ENCODE results near the gene FNDC3B.

DNA sequence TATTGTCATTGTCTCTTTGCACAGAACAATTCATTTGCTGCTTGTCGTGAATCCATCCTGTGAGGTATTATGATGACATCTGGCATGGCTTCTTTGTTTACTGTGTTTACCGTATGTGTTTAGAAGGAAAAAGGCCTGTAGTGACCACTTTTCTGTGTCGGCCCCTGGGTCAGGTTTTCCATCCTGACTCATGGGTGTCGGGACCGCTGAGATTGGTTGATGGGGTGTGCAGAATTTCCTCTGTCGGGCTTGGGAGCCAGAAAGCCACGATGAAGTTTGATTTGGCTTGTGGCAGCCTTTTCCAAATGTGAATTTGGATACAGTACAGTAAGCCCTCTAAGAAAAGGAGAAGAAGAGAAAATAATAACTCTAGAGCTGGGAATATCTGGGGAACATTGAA lies 113.5 kb downstream of the FNDC3B start:
- TF ChIP-seq GATA3 (IDR thresholded peaks at IDR 0.05; ENCODE audit: low read depth, low read length), result no peak
- TF ChIP-seq GATA2 (IDR thresholded peaks at IDR 0.05; ENCODE audit: low read depth, low read length), result no peak
